ENCODE measurements around the gene PKP2.

- no peak for TF ChIP-seq EZH2 (IDR thresholded peaks at IDR 0.05; ENCODE audit: borderline replicate concordance, low read length)
- TF ChIP-seq, protein P1, sequence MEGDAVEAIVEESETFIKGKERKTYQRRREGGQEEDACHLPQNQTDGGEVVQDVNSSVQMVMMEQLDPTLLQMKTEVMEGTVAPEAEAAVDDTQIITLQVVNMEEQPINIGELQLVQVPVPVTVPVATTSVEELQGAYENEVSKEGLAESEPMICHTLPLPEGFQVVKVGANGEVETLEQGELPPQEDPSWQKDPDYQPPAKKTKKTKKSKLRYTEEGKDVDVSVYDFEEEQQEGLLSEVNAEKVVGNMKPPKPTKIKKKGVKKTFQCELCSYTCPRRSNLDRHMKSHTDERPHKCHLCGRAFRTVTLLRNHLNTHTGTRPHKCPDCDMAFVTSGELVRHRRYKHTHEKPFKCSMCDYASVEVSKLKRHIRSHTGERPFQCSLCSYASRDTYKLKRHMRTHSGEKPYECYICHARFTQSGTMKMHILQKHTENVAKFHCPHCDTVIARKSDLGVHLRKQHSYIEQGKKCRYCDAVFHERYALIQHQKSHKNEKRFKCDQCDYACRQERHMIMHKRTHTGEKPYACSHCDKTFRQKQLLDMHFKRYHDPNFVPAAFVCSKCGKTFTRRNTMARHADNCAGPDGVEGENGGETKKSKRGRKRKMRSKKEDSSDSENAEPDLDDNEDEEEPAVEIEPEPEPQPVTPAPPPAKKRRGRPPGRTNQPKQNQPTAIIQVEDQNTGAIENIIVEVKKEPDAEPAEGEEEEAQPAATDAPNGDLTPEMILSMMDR (IDR thresholded peaks at IDR 0.05; ENCODE audit: low read length), result no peak
These were observed 22.5 kb downstream of the PKP2 start for GRCh38 chr12:32874078-32874477.
